ENCODE results near the gene CHCHD6. TPM values are rescaled to one million over a fixed set of nuclear protein-coding genes. Genes with fewer than 3 reads are reported as not detected.
A peak's percentile ranks its signal among the peaks of the same experiment; 100 is the strongest.

The CHCHD6 gene
- total RNA-seq, 1 experiment from 2014 or later = 29.6 TPM

GRCh38 chr3:126961791-126962461 lies 257.9 kb downstream of the CHCHD6 start:
- peaks cover 11% of the 10 kb centered on the region for H3K36me3 Mint-ChIP-seq (ENCODE audit: insufficient read depth, unreplicated experiment)
- intact Hi-C loops (cut with micrococcal nuclease) = loop anchor here (2.0 kb wide), 1 partner anchor 103 kb away; no protein-coding TSS in a partner anchor
- H3K9me3 Mint-ChIP-seq (ENCODE audit: unreplicated experiment) = no peaks in the 10 kb centered on the region
- ChIA-PET POLR2A (interaction anchor here (0.6 to 1.6 kb wide), 3 partner anchors 8 to 210 kb away, joined by 3 to 5 read pairs (median 3); no protein-coding TSS in a partner anchor), CTCF (interaction anchor here (0.6 to 5.1 kb wide), 5 partner anchors 8 to 490 kb away, joined by 3 to 48 read pairs (median 4); no protein-coding TSS in a partner anchor)
- H3K27ac Mint-ChIP-seq (ENCODE audit: low read depth, unreplicated experiment) = peak overlapping the region; percentile 55
- H3K4me1 Mint-ChIP-seq (ENCODE audit: insufficient read depth, unreplicated experiment) = peaks cover 22% of the 10 kb centered on the region
- H3K27me3 Mint-ChIP-seq (ENCODE audit: insufficient read depth, unreplicated experiment) = no peaks in the 10 kb centered on the region
- H3K4me3 Mint-ChIP-seq (ENCODE audit: unreplicated experiment) = no peak overlapping the region
- DNase-seq (ENCODE audit: unreplicated experiment) = no peak
- TF ChIP-seq CTCF (IDR thresholded peaks at IDR 0.05; ENCODE audit: unreplicated experiment) = no peak
- BruUV-seq (replicated peaks) = no TSS peak

- Mint-ChIP-seq H3K4me1 (ENCODE audit: insufficient read depth, unreplicated experiment) (peaks cover 22% of the 10 kb centered on the region), H3K4me3 (ENCODE audit: unreplicated experiment) (no peak overlapping the region), H3K9me3 (ENCODE audit: unreplicated experiment) (no peaks in the 10 kb centered on the region), H3K36me3 (ENCODE audit: insufficient read depth, unreplicated experiment) (peaks cover 11% of the 10 kb centered on the region), H3K27me3 (ENCODE audit: insufficient read depth, unreplicated experiment) (no peaks in the 10 kb centered on the region), H3K27ac (ENCODE audit: low read depth, unreplicated experiment) (no peak overlapping the region)
- CTCF ChIA-PET = interaction anchor here (0.6 to 5.1 kb wide), 5 partner anchors 20 to 489 kb away, joined by 3 to 48 read pairs (median 4); partner anchors contain the start of gene PLXNA1
- no peak for TF ChIP-seq CTCF (IDR thresholded peaks at IDR 0.05; ENCODE audit: unreplicated experiment)
- intact Hi-C loops (cut with micrococcal nuclease) = no loop called here
- POLR2A ChIA-PET = interaction anchor here (0.9 kb wide), 1 partner anchor 211 kb away, joined by 3 read pairs; no protein-coding TSS in a partner anchor
- no peak for DNase-seq (ENCODE audit: unreplicated experiment)
- BruUV-seq (replicated peaks) = no TSS peak
Observed at GRCh38 chr3:126962756-126963155, 258.7 kb downstream of the CHCHD6 start.

- DNase-seq (ENCODE audit: unreplicated experiment) = no peak
- Mint-ChIP-seq H3K36me3 (ENCODE audit: insufficient read depth, unreplicated experiment) (peaks cover 11% of the 10 kb centered on the region), H3K4me3 (ENCODE audit: unreplicated experiment) (no peak overlapping the region), H3K9me3 (ENCODE audit: unreplicated experiment) (no peaks in the 10 kb centered on the region), H3K27ac (ENCODE audit: low read depth, unreplicated experiment) (no peak overlapping the region), H3K27me3 (ENCODE audit: insufficient read depth, unreplicated experiment) (no peaks in the 10 kb centered on the region), H3K4me1 (ENCODE audit: insufficient read depth, unreplicated experiment) (peaks cover 22% of the 10 kb centered on the region)
- CTCF ChIA-PET = interaction anchor here (0.6 to 5.1 kb wide), 6 partner anchors 19 to 211 kb away, joined by 3 to 48 read pairs (median 4); partner anchors contain the start of gene PLXNA1
- intact Hi-C loops (cut with micrococcal nuclease) = no loop called here
- TF ChIP-seq CTCF (IDR thresholded peaks at IDR 0.05; ENCODE audit: unreplicated experiment) = no peak
- BruUV-seq (replicated peaks) = no TSS peak
- POLR2A ChIA-PET = no interaction called here
Observed at GRCh38 chr3:126963261-126964190, 259.5 kb downstream of the CHCHD6 start.

- H3K36me3 Mint-ChIP-seq (ENCODE audit: insufficient read depth, unreplicated experiment) = peaks cover 5% of the 10 kb centered on the region
Observed at GRCh38 chr3:126964261-126964660, 260.2 kb downstream of the CHCHD6 start.

More at GRCh38 chr3:126964261-126964660, 260.2 kb downstream of the CHCHD6 start:
- no peak for TF ChIP-seq CTCF (IDR thresholded peaks at IDR 0.05; ENCODE audit: unreplicated experiment)
- DNase-seq (ENCODE audit: unreplicated experiment) = no peak
- BruUV-seq (replicated peaks) = no TSS peak
- intact Hi-C loops (cut with micrococcal nuclease) = no loop called here
- Mint-ChIP-seq H3K4me1 (ENCODE audit: insufficient read depth, unreplicated experiment) (peaks cover 22% of the 10 kb centered on the region), H3K4me3 (ENCODE audit: unreplicated experiment) (no peak overlapping the region), H3K9me3 (ENCODE audit: unreplicated experiment) (no peaks in the 10 kb centered on the region), H3K27me3 (ENCODE audit: insufficient read depth, unreplicated experiment) (no peaks in the 10 kb centered on the region), H3K27ac (ENCODE audit: low read depth, unreplicated experiment) (no peak overlapping the region)
- ChIA-PET POLR2A (no interaction called here), CTCF (interaction anchor here (0.7 to 5.1 kb wide), 3 partner anchors 29 to 212 kb away, joined by 3 to 48 read pairs (median 3); no protein-coding TSS in a partner anchor)
